Cardiac septum (tissue), 1 donor: ENCODE measurements around the gene FOLR3. TPM values are rescaled to one million over a fixed set of nuclear protein-coding genes. Genes with fewer than 3 reads are reported as not detected.
"Not testable (repeated sequence)": the region's sequence is repeated elsewhere in the genome, so short reads cannot be mapped to it uniquely, and the experiment has no call there.

Source experiments
- DNase-seq: peaks from one replicate; pipeline ENCODE4 v3.0.0-alpha.2; 2020; ENCODE audit warnings: low spot score
- intact Hi-C: fragments of 100-400 bp; cut with DNase I; formaldehyde crosslinking; loops from one replicate; pipeline ENCODE4 v1.14.0; 2022
- long read RNA-seq: library from polyadenylated mRNA; unstranded; transcript quantifications from one replicate; pipeline ENCODE4 v2.0.0, GENCODE V29; 2021
- total RNA-seq: library from RNA; stranded (reverse); fragmentation: NEBNext Ultra II Directional; extraction: Animal tissue kit (Norgen Biotek cat#: 25700); gene quantifications from one replicate; pipeline ENCODE4 v1.2.1, GENCODE V29; 2021
- donor health status: DM: no; HTN: no; CAD: no.

FOLR3 gene
- not detected for total RNA-seq
- long read RNA-seq = 0 reads

GRCh38 chr11:72135473-72135872 is at the start of gene FOLR3:
FOLR3 (plus strand) TSS chr11:72135725; CDS start chr11:72135953, 228 bp downstream.
- intact Hi-C loops, DNase-seq: not testable (repeated sequence)

- DNase-seq = no peak
- intact Hi-C loops = no loop called here
Measured at GRCh38 chr11:72088076-72088808, 47.3 kb upstream of the FOLR3 start.

- peak; percentile 87 for DNase-seq
- intact Hi-C loops = loop anchor here (1.0 to 2.0 kb wide), 2 partner anchors 66 to 114 kb away; no protein-coding TSS in a partner anchor
Measured at GRCh38 chr11:72091292-72091691, 44.2 kb upstream of the FOLR3 start.

GRCh38 chr11:72098741-72099140 is 36.8 kb upstream of the FOLR3 start:
- DNase-seq = no peak
- intact Hi-C loops = no loop called here

GRCh38 chr11:72100009-72100408 is 35.5 kb upstream of the FOLR3 start:
- no peak for DNase-seq
- intact Hi-C loops = no loop called here

GRCh38 chr11:72100462-72100861 is 35.1 kb upstream of the FOLR3 start:
- intact Hi-C loops = no loop called here
- DNase-seq = no peak

GRCh38 chr11:72102162-72102561 is 33.4 kb upstream of the FOLR3 start:
- DNase-seq = no peak
- intact Hi-C loops = loop anchor here (2.0 kb wide), 1 partner anchor 61 kb away; no protein-coding TSS in a partner anchor

- intact Hi-C loops = loop anchor here (2.0 kb wide), 1 partner anchor 62 kb away; no protein-coding TSS in a partner anchor
- DNase-seq = no peak
Measured at GRCh38 chr11:72102631-72102945, 32.9 kb upstream of the FOLR3 start.

GRCh38 chr11:72102946-72103753 is 32.4 kb upstream of the FOLR3 start, which contains the start of gene LAMTOR1:
LAMTOR1 (minus strand) TSS chr11:72103297; CDS start chr11:72103224, 73 bp downstream.
- intact Hi-C loops = loop anchor here (1.0 to 2.0 kb wide), 2 partner anchors 9 to 62 kb away; partner anchors contain the start of gene ANAPC15
- peak; percentile 99 for DNase-seq

GRCh38 chr11:72103754-72104167 is 31.8 kb upstream of the FOLR3 start:
- intact Hi-C loops = loop anchor here (1.0 to 2.0 kb wide), 2 partner anchors 9 to 63 kb away; partner anchors contain the start of gene ANAPC15
- DNase-seq = no peak

GRCh38 chr11:72105888-72106287 is 29.6 kb upstream of the FOLR3 start, which contains the start of gene TOMT:
TOMT (plus strand) TSS chr11:72105924; CDS start chr11:72105952, 28 bp downstream.
- intact Hi-C loops = no loop called here
- no peak for DNase-seq

GRCh38 chr11:72111300-72112142 is 24.0 kb upstream of the FOLR3 start:
- no peak for DNase-seq
- intact Hi-C loops = loop anchor here (1.0 to 10.0 kb wide), 6 partner anchors 8 to 323 kb away; partner anchors contain the start of genes CLPB, LAMTOR1, LRRC51 and NUMA1

GRCh38 chr11:72112143-72112977 is 23.2 kb upstream of the FOLR3 start, which contains the start of gene ANAPC15:
ANAPC15 (minus strand) TSS chr11:72112695; CDS start chr11:72111276, 1,419 bp downstream.
- DNase-seq = peak; percentile 98
- intact Hi-C loops = loop anchor here (1.0 to 10.0 kb wide), 6 partner anchors 9 to 322 kb away; partner anchors contain the start of genes CLPB, LAMTOR1, LRRC51 and NUMA1

GRCh38 chr11:72112978-72113808 is 22.3 kb upstream of the FOLR3 start:
- DNase-seq = no peak
- intact Hi-C loops = loop anchor here (1.0 to 10.0 kb wide), 6 partner anchors 10 to 322 kb away; partner anchors contain the start of genes CLPB, LAMTOR1, LRRC51 and NUMA1

GRCh38 chr11:72114570-72114969 is 21.0 kb upstream of the FOLR3 start:
- DNase-seq = no peak
- intact Hi-C loops = loop anchor here (10.0 kb wide), 1 partner anchor 320 kb away; the partner anchor contains the start of gene CLPB

- intact Hi-C loops = loop anchor here (10.0 kb wide), 1 partner anchor 319 kb away; the partner anchor contains the start of gene CLPB
Measured at GRCh38 chr11:72116019-72116755, 19.3 kb upstream of the FOLR3 start.

More at GRCh38 chr11:72116019-72116755, 19.3 kb upstream of the FOLR3 start:
- DNase-seq = no peak
